GM12874 (cell line): ENCODE results near the gene IQCC.

ENCODE experiments used
- CTCF ChIP-seq: IDR thresholded peaks from 2 replicates; pipeline ENCODE4 v1.5.1; 2011; ENCODE audit warnings: low read depth, mild to moderate bottlenecking, control low read depth, low read length, moderate library complexity; ENCODE audit not compliant: insufficient read depth

The IQCC gene

GRCh38 chr1:32197837-32198236 is 7.6 kb upstream of the IQCC start:
- no peak for TF ChIP-seq CTCF

- TF ChIP-seq CTCF = no peak
Measured at GRCh38 chr1:32198237-32199042, 7.0 kb upstream of the IQCC start.

GRCh38 chr1:32199043-32199716 is 6.3 kb upstream of the IQCC start:
- no peak for TF ChIP-seq CTCF

- no peak for TF ChIP-seq CTCF
Measured at GRCh38 chr1:32199717-32200072, 5.8 kb upstream of the IQCC start.

- no peak for TF ChIP-seq CTCF
Measured at GRCh38 chr1:32200226-32201010, 5.1 kb upstream of the IQCC start, which contains the start of gene CCDC28B. Gene CCDC28B (plus strand): TSS chr1:32200595. CDS start chr1:32201936, 1,341 bp downstream.

- peak; percentile 33 for TF ChIP-seq CTCF
Measured at GRCh38 chr1:32201011-32201855, 4.2 kb upstream of the IQCC start.
